ENCODE measurements around the gene FAM98B. TPM values are rescaled to one million over a fixed set of nuclear protein-coding genes. Genes with fewer than 3 reads are reported as not detected.
A peak's percentile ranks its signal among the peaks of the same experiment; 100 is the strongest.

The FAM98B gene
- total and polyA plus RNA-seq, 3 donors from 2014 or later: 15.6 to 18.4 (median 16.1) TPM

- Histone ChIP-seq H3K27me3 (no peaks in the 10 kb centered on the region), H3K27ac (no peak overlapping the region), H3K9me3 (no peaks in the 10 kb centered on the region), H3K4me1 (peaks cover 10% of the 10 kb centered on the region), H3K4me3 (no peak overlapping the region), H3K36me3 (ENCODE audit: low read depth, missing control alignments) (no peaks in the 10 kb centered on the region)
- WGBS, 2 donors: 55 to 69% methylated on average over 4 of the region's 4 CpGs
- DNase-seq: peak; percentile 22
- no peak for TF ChIP-seq CTCF (IDR thresholded peaks at IDR 0.05)
- no peak for TF ChIP-seq POLR2A (IDR thresholded peaks at IDR 0.05)
- intact Hi-C loops (cut with DNase I; ENCODE audit: low total_unique reads): no loop called here
Measured at GRCh38 chr15:38531509-38531908, 77.6 kb downstream of the FAM98B start.

GRCh38 chr15:38532728-38533127 lies 78.8 kb downstream of the FAM98B start:
- no peak overlapping the region for H3K27ac ChIP-seq
- H3K4me1 ChIP-seq: peaks cover 15% of the 10 kb centered on the region
- H3K27me3 ChIP-seq: no peaks in the 10 kb centered on the region
- H3K36me3 ChIP-seq (ENCODE audit: low read depth, missing control alignments): no peaks in the 10 kb centered on the region
- DNase-seq: no peak
- intact Hi-C loops (cut with DNase I; ENCODE audit: low total_unique reads): no loop called here
- H3K9me3 ChIP-seq: no peaks in the 10 kb centered on the region
- WGBS, 2 donors: 79 to 91% methylated on average over 3 of the region's 3 CpGs
- TF ChIP-seq POLR2A (IDR thresholded peaks at IDR 0.05): no peak
- TF ChIP-seq CTCF (IDR thresholded peaks at IDR 0.05): no peak
- H3K4me3 ChIP-seq: no peak overlapping the region

GRCh38 chr15:38533416-38533915 lies 79.5 kb downstream of the FAM98B start:
- Histone ChIP-seq H3K36me3 (ENCODE audit: low read depth, missing control alignments) (no peaks in the 10 kb centered on the region), H3K4me3 (no peak overlapping the region), H3K27me3 (no peaks in the 10 kb centered on the region), H3K27ac (no peak overlapping the region), H3K9me3 (no peaks in the 10 kb centered on the region), H3K4me1 (peaks cover 15% of the 10 kb centered on the region)
- 83 to 92% methylated on average over 6 of the region's 6 CpGs for WGBS, 2 donors
- TF ChIP-seq POLR2A (IDR thresholded peaks at IDR 0.05) (no peak), CTCF (IDR thresholded peaks at IDR 0.05) (no peak)
- intact Hi-C loops (cut with DNase I; ENCODE audit: low total_unique reads): no loop called here
- no peak for DNase-seq

GRCh38 chr15:38533926-38534325 lies 80.0 kb downstream of the FAM98B start:
- Histone ChIP-seq H3K27ac (no peak overlapping the region), H3K36me3 (ENCODE audit: low read depth, missing control alignments) (no peaks in the 10 kb centered on the region), H3K4me1 (peaks cover 15% of the 10 kb centered on the region), H3K4me3 (no peak overlapping the region), H3K27me3 (no peaks in the 10 kb centered on the region), H3K9me3 (no peaks in the 10 kb centered on the region)
- no peak for DNase-seq
- TF ChIP-seq CTCF (IDR thresholded peaks at IDR 0.05): no peak
- TF ChIP-seq POLR2A (IDR thresholded peaks at IDR 0.05): no peak
- intact Hi-C loops (cut with DNase I; ENCODE audit: low total_unique reads): no loop called here

- intact Hi-C loops (cut with DNase I; ENCODE audit: low total_unique reads): no loop called here
- no peaks in the 10 kb centered on the region for H3K36me3 ChIP-seq (ENCODE audit: low read depth, missing control alignments)
- TF ChIP-seq CTCF (IDR thresholded peaks at IDR 0.05) (no peak), POLR2A (IDR thresholded peaks at IDR 0.05) (no peak)
- 70 to 88% methylated on average over 3 of the region's 3 CpGs for WGBS, 2 donors
- H3K9me3 ChIP-seq: no peaks in the 10 kb centered on the region
- H3K27me3 ChIP-seq: no peaks in the 10 kb centered on the region
- peaks cover 15% of the 10 kb centered on the region for H3K4me1 ChIP-seq
- H3K4me3 ChIP-seq: no peak overlapping the region
- DNase-seq: no peak
- no peak overlapping the region for H3K27ac ChIP-seq
Measured at GRCh38 chr15:38534691-38535090, 80.8 kb downstream of the FAM98B start.

All from testis (tissue), 3 donors.